Measurements from ENCODE around the gene WDR73.

Gene WDR73

GRCh38 chr15:84609818-84610525 is 44.1 kb downstream of the WDR73 start:
- no peak for DNase-seq

GRCh38 chr15:84608707-84609284 is 45.3 kb downstream of the WDR73 start:
- no peak for DNase-seq

GRCh38 chr15:84606653-84607120 is 47.4 kb downstream of the WDR73 start:
- DNase-seq, result no peak

GRCh38 chr15:84605554-84605882 is 48.6 kb downstream of the WDR73 start:
- no peak for DNase-seq

- no peak for DNase-seq
These were observed 49.1 kb downstream of the WDR73 start for GRCh38 chr15:84604826-84605553.

- DNase-seq, result no peak
These were observed 50.3 kb downstream of the WDR73 start for GRCh38 chr15:84603630-84604379.

GRCh38 chr15:84601555-84601838 is 52.6 kb downstream of the WDR73 start:
- no peak for DNase-seq

- DNase-seq, result peak; percentile 83
These were observed 53.2 kb downstream of the WDR73 start, which contains the start of gene ZSCAN2 for GRCh38 chr15:84600687-84601554. Gene ZSCAN2, plus strand, starts transcription at chr15:84601009. Its CDS starts 2,919 bp downstream, at chr15:84603928.

GRCh38 chr15:84600331-84600686 is 53.8 kb downstream of the WDR73 start:
- DNase-seq, result peak; percentile 37

- DNase-seq, result no peak
These were observed 54.2 kb downstream of the WDR73 start for GRCh38 chr15:84599906-84600305.

- no peak for DNase-seq
These were observed 55.1 kb downstream of the WDR73 start for GRCh38 chr15:84598993-84599392.

- no peak for DNase-seq
These were observed 55.8 kb downstream of the WDR73 start for GRCh38 chr15:84598250-84598649.

- DNase-seq, result no peak
These were observed 56.8 kb downstream of the WDR73 start for GRCh38 chr15:84597296-84597695.

GRCh38 chr15:84595660-84596059 is 58.4 kb downstream of the WDR73 start:
- DNase-seq, result no peak

GRCh38 chr15:84594617-84595290 is 59.3 kb downstream of the WDR73 start:
- DNase-seq, result no peak

GRCh38 chr15:84591815-84592214 is 62.3 kb downstream of the WDR73 start:
- DNase-seq, result no peak

- no peak for DNase-seq
These were observed 63.7 kb downstream of the WDR73 start for GRCh38 chr15:84590406-84590805.

All from GOT3 (cell line).